Liver (tissue), 3 donors: ENCODE results near the gene NOP9.

Experiments used
- EGR1 ChIP-seq, 2 donors: IDR thresholded peaks; 2 replicates each; pipeline ENCODE4 v1.6.1; 2016 to 2018; ENCODE audit warnings: antibody characterized with exemption in 2 of 2, low read depth in 2 of 2
- GABPA ChIP-seq, 2 donors: IDR thresholded peaks in 1 of 2; conservative IDR thresholded peaks in 1 of 2; 2 replicates each; pipeline ENCODE4 v1.6.1; 2016; ENCODE audit warnings: antibody characterized with exemption in 2 of 2, mild to moderate bottlenecking in 1 of 2, moderate library complexity in 1 of 2
- SP1 ChIP-seq: IDR thresholded peaks from 2 replicates; pipeline ENCODE4 v1.6.1; 2018; ENCODE audit warnings: antibody characterized with exemption, mild to moderate bottlenecking
- TAF1 ChIP-seq: conservative IDR thresholded peaks from 2 replicates; pipeline ENCODE4 v1.6.1; 2016; ENCODE audit warnings: antibody characterized with exemption, mild to moderate bottlenecking
- YY1 ChIP-seq: IDR thresholded peaks from 2 replicates; pipeline ENCODE4 v1.6.1; 2016; ENCODE audit warnings: antibody characterized with exemption, mild to moderate bottlenecking
- TF ChIP-seq, protein P1 (sequence below): fragments of 150-350 bp; IDR thresholded peaks from 2 replicates; pipeline ENCODE4 v1.5.1; 2017; ENCODE audit warnings: improper control_type of control experiment, low read depth, low read length; ENCODE audit not compliant: missing input control
- TF ChIP-seq, protein P2 (sequence below): IDR thresholded peaks from 2 replicates; pipeline ENCODE4 v1.6.1; 2016; ENCODE audit warnings: antibody characterized with exemption, mild to moderate bottlenecking
- TF ChIP-seq, protein P3 (sequence below): IDR thresholded peaks from 2 replicates; pipeline ENCODE4 v1.6.1; 2016; ENCODE audit warnings: antibody characterized with exemption
- donor health status: healthy.
- donor health status: healthy.

DNA sequence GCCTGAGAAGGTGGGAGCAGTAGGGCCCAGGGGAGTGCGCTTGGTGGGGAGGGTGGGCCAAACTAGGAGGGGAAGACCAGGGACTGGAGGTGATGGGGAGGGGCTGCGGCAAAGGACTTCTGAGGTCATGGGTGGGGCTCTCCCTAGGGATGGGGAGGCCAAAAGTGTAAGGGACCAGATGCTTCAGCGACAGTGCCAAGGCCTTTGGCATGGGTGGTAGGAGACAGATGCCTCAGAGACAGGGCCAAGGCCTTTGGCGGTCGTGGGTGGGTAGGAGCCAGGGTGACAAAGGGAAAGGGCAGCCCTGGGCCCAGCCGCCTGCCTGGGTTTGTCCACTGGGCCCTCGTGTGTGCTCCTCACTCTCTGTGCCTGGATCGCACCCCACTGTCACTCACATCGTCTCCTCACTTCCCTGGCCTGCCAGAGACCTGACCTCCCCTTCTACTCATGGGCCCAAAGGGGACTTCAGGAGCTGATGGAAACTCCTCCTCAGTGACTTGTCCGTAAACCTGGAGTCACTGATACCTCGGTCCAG is 15.1 kb upstream of the NOP9 start:
- TF ChIP-seq, protein P1, sequence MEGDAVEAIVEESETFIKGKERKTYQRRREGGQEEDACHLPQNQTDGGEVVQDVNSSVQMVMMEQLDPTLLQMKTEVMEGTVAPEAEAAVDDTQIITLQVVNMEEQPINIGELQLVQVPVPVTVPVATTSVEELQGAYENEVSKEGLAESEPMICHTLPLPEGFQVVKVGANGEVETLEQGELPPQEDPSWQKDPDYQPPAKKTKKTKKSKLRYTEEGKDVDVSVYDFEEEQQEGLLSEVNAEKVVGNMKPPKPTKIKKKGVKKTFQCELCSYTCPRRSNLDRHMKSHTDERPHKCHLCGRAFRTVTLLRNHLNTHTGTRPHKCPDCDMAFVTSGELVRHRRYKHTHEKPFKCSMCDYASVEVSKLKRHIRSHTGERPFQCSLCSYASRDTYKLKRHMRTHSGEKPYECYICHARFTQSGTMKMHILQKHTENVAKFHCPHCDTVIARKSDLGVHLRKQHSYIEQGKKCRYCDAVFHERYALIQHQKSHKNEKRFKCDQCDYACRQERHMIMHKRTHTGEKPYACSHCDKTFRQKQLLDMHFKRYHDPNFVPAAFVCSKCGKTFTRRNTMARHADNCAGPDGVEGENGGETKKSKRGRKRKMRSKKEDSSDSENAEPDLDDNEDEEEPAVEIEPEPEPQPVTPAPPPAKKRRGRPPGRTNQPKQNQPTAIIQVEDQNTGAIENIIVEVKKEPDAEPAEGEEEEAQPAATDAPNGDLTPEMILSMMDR = no peak
- no peak for TF ChIP-seq YY1
- TF ChIP-seq, protein P2, sequence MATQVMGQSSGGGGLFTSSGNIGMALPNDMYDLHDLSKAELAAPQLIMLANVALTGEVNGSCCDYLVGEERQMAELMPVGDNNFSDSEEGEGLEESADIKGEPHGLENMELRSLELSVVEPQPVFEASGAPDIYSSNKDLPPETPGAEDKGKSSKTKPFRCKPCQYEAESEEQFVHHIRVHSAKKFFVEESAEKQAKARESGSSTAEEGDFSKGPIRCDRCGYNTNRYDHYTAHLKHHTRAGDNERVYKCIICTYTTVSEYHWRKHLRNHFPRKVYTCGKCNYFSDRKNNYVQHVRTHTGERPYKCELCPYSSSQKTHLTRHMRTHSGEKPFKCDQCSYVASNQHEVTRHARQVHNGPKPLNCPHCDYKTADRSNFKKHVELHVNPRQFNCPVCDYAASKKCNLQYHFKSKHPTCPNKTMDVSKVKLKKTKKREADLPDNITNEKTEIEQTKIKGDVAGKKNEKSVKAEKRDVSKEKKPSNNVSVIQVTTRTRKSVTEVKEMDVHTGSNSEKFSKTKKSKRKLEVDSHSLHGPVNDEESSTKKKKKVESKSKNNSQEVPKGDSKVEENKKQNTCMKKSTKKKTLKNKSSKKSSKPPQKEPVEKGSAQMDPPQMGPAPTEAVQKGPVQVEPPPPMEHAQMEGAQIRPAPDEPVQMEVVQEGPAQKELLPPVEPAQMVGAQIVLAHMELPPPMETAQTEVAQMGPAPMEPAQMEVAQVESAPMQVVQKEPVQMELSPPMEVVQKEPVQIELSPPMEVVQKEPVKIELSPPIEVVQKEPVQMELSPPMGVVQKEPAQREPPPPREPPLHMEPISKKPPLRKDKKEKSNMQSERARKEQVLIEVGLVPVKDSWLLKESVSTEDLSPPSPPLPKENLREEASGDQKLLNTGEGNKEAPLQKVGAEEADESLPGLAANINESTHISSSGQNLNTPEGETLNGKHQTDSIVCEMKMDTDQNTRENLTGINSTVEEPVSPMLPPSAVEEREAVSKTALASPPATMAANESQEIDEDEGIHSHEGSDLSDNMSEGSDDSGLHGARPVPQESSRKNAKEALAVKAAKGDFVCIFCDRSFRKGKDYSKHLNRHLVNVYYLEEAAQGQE = no peak
- no peak for TF ChIP-seq EGR1 (IDR thresholded peaks at IDR 0.05; ENCODE audit: low read depth in 2 of 2)
- TF ChIP-seq, protein P3, sequence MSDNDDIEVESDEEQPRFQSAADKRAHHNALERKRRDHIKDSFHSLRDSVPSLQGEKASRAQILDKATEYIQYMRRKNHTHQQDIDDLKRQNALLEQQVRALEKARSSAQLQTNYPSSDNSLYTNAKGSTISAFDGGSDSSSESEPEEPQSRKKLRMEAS = no peak
- TF ChIP-seq TAF1 = no peak
- no peak for TF ChIP-seq GABPA (IDR thresholded peaks at IDR 0.05 in 1 of 2, conservative IDR thresholded peaks at IDR 0.05 in 1 of 2)
- TF ChIP-seq SP1 = no peak
